Retina (tissue), 1 donor: ENCODE data around the gene SRSF5.
"Not testable (repeated sequence)": the region's sequence is repeated elsewhere in the genome, so short reads cannot be mapped to it uniquely, and the experiment has no call there.

Experiments used
- DNase-seq: peaks from one replicate; pipeline ENCODE4 v3.0.0-alpha.2; 2016

Gene SRSF5

GRCh38 chr14:69808919-69809808 is 42.2 kb downstream of the SRSF5 start:
- no peak for DNase-seq

- no peak for DNase-seq
These were observed 44.4 kb downstream of the SRSF5 start for GRCh38 chr14:69811227-69811867.

- no peak for DNase-seq
These were observed 44.9 kb downstream of the SRSF5 start for GRCh38 chr14:69811868-69812252.

GRCh38 chr14:69812711-69813110 is 45.8 kb downstream of the SRSF5 start:
- no peak for DNase-seq

GRCh38 chr14:69813346-69813745 is 46.4 kb downstream of the SRSF5 start:
- not testable (repeated sequence) for DNase-seq

GRCh38 chr14:69814397-69814796 is 47.5 kb downstream of the SRSF5 start:
- no peak for DNase-seq

GRCh38 chr14:69815556-69815955 is 48.6 kb downstream of the SRSF5 start:
- no peak for DNase-seq

- DNase-seq, result no peak
These were observed 49.3 kb downstream of the SRSF5 start for GRCh38 chr14:69816216-69816615.

- DNase-seq, result peak; percentile 80
These were observed 51.8 kb downstream of the SRSF5 start for GRCh38 chr14:69818758-69819191.

- peak; percentile 47 for DNase-seq
These were observed 52.7 kb downstream of the SRSF5 start for GRCh38 chr14:69819607-69820006.

- no peak for DNase-seq
These were observed 54.0 kb downstream of the SRSF5 start for GRCh38 chr14:69820991-69821390.
